ENCODE results near the gene LAIR1.
A peak's percentile ranks its signal among the peaks of the same experiment; 100 is the strongest.
"Not testable (repeated sequence)": the region's sequence is repeated elsewhere in the genome, so short reads cannot be mapped to it uniquely, and the experiment has no call there.

The LAIR1 gene

DNA sequence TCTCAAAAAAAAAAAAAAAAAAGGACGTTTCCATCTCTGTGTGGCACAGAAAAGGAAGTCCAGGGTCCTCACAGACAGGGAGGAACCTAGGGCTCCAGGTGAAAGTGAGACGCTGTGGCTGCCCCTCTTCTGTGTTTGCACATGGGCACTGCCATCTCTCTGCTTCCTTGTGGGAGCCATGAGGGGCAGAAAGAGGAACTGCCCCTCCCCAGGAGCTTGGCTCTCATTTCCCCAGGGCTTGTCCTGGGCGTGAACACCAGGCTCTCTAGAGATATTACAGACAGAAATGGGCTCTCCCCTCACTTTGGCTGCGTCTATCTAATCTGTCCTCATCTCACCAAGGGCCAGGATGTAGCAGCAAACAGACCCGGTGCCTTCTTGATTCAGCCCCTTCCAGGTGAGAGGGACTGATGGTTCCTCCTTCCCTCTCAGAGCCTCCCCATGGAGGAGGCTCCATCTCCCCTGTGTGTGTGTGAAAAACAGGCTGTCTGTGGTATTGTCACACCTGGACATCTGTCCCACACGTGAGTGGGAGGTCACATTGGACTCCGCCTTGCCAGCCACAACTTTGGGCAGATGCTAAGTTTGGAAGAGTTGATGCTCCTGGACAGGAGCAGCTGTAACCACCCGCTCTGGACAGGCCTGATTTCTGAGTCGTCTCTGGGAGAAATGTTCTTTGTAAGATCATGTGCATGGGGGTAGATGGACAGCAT, 24.9 kb downstream of the LAIR1 start:
- no peak for DNase-seq

DNA sequence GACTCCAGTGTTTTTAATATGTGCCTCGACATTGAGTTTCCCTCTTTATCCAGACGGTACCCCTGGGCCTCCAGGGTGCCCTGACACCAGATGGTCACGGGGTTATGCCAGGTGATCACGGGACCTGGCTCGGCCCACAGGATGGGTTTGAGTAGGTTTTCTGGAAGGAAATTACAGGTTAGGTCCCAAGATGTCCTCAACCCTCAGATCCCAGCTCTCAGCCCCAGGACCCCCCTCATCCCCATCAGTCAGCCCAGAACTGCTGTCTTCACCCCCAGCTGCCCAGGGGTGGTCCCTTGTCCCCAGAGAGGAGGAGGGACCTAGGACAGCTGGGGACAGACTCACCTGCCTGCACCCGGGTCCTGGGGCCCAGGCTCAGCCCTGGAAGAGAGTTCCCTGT, 26.2 kb downstream of the LAIR1 start:
- no peak for DNase-seq

DNA sequence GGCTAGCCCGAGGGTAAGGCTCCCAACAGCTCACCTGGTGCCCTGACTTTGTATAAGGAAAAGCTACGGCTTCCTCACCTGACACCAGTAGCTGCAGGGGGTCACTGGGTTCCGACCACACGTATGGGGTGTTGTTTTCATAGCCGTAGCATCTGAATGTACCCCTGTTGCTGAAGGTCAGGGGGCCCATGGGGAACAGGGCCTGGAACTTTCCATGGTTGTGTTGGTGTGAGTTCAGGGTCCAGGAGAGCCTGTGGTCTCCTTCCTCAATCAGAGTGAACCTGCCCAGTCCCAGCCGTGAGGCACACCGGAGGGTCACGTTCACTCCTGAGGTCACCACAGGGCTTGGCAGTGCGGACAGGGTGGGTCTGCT, 26.9 kb downstream of the LAIR1 start:
- no peak for DNase-seq

DNA sequence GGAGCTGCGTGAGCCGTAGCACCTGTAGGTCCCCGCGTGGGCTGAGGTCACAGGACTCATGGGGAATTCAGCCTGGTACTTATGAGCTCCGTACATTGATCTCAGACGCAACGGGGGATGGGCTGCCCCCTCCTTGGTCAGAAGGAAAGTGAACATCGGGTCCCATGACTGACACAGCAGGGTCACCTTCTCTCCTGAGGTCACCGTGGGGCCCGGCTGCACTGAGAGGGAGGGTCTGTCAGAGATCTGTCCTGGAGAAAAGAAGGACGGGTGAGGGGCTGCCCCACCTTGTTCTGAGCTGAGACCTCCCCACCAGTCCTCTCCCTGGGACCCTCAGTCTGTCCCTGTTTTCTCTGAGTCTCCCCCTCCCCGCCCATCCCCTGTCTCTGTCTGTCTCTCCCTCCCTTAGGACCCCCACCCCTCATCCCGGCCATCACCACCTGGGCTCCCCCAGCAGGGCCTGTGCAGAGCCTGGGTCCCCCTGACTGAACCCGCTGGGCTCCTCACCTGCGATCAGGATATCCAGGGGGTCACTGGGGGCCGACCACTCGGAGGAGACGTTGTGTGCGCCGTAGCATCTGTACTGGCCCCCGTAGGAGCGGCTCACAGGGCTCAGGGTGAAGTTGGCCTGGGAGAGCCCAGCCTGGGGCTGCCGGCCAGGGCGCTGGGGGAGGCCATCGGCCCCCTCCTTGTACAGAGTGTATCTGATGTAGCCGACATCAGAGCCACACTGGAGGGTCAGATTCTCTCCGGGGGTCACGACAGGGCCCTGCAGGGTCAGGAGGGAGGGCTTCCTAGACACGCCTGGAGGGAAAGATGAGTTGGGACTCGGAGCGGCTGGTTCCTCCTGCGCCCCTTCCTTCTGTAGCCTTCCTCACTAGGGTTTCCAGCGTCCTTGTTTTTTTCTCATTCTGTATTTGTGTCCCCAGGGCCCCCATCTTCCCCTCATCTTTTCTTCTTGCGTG, 27.6 kb downstream of the LAIR1 start:
- no peak for DNase-seq

DNA sequence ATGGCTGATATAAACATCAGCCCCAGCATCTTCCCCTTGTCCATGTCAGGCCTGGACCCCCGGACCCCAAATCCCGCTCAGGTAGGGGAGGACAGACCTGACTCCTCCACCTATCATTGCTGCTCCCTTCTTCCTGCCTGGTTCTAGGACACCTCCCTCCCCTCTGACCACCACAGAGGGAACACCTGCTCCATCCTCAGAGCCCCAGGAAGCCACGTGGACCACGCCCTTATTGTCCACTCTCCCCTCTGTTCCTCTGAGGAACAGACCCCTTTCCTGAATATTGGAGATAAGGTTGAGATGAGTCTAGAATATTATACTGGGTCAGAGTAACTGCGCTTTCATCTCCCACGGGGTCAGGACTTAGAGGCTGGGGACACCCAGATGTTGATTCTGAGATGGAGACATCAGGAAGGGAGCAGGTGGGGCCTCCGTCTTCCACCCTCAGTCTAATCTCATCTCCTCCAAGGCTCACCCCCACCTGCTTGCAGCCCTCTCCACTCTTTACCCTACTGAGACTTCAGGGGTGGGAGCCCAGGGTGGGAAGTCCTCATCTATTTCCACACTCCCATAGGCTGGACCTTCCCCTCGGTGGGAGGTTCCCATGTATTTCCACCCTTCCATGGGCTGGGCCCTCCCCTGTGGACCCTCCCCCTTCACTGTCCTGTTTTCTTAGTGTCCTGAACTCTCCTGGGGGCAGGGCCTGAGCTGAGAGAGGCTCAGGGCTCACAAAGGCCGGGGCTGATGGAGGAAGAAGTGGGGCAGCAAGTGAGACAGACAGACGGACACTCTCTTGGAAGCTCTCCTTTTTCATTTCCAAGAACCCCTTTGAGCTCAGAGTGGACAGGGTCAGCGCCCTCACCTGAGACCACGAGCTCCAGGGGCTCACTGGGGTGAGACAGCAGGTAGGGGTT, 28.5 kb downstream of the LAIR1 start:
- no peak for DNase-seq

DNA sequence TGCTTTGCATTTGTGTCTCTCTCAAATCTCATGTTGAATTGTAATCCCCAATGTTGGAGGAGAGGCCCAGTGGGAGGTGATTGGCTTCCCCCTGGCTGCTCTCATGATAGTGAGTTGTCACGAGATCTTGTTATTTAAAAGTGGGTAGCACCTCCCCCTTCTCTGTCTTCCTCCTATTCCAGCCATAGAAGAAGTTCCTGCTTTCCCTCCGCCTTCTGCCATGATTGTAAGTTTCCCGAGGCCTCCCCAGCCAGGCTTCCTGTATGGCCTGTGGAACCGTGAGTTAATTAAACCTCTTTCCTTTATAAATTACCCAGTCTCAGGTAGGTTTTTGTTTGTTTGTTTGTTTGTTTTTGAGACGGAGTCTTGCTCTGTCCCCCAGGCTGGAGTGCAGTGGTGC, 29.6 kb downstream of the LAIR1 start:
- no peak for DNase-seq

DNA sequence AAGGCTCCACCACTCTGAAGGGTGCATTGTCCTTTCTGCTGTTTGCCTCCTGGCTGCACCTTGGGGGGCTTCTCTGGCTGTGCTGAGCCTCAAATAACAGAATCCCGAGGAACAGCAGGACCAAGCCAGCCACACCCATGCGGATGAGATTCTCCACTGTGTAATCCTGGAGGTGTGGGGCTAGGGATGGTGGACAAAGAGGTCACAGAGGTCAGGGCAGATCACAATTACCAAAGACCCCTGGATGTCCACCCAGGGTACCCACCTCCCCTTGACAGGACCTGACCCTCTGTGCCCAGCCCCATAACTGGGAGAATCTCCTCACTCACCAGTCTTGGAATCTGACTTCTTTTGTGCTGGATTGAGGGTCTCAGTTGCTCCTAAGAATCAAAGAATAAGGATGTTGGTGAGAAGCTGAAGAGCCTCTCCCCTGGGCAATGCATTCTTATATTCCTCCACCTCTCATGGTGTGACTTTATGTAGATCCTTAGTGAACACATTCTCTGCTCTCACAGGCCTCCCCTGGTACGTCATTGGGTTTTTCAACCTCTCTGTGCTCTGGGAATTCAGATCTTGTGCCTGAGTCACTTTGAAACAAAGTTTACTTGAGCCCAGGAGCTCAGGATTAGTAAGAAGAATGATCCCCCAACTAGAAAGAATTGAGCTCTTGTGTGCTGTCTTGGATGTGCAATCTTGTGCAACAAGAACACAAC, 31.0 kb downstream of the LAIR1 start:
- no peak for DNase-seq

DNA sequence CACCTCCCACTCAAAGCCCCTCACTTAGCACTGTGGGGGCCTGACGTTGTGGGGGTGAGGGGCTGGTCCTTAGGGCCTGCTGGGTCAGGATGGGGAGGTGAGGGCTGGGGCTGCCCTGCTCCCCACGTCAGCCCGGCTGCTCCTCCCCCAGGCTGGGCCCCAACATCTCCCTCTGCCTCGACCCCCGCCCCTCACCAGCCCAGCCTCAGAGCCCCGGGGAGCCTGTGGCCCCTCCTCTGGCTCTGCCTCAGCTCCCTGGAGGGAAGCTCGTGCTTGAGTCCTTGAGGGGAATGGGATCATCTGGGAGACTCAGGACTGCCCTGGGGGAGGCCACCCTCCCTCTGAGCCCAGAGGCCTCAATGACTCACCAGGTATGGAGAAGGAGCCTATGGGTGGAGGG, 32.6 kb downstream of the LAIR1 start:
- no peak for DNase-seq

DNA sequence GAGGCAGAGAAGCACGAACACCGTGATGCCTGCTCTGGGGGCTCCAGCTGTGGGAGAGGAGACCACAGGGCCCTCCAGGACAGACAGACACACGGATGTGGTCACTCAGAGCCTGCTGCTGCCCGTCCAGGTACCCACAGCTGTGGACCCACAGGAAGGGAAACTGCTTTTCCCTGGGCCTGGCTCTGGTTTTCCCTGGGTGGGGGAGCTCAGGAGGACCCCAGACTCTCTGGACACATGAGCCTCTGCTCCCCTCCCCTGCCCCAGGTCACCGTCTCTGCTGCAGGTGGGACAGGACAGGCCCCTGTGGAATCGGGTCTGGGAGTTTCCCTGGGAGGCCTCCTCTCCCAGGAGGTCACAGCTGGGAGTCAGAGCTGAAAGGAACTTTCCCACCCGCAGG, 33.1 kb downstream of the LAIR1 start:
- DNase-seq, result no peak

DNA sequence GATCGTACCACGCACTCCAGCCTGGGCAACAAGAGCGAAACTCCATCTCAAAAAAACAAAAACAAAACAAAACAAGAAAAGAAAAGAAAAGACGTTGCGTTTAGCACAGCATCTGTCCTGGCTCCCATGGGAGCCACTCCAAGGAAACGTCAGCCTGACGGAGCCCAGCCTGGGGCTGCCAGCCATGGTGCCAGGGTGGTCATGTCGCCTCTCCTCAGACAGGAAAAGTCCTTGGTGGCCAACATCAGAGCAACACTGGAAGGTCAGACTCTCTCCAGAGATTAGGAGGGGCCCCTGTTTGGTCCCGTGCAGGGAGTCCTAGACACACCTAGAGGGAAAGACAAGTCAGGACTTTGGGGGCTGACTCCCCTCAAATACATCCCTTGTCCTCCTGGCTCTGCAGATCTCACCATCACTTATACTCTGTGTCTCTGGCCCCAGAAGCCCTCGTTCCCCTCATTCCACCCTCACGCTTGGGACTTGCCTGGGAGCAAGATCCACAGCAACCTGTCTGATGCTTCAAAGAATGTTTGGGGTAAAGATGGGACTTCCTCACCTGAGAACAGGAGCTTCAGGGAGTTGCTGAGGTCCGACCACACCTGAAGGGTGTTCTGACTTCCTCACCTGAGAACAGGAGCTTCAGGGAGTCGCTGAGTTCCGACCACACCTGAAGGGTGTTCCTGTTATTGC, 35.1 kb downstream of the LAIR1 start:
- no peak for DNase-seq

DNA sequence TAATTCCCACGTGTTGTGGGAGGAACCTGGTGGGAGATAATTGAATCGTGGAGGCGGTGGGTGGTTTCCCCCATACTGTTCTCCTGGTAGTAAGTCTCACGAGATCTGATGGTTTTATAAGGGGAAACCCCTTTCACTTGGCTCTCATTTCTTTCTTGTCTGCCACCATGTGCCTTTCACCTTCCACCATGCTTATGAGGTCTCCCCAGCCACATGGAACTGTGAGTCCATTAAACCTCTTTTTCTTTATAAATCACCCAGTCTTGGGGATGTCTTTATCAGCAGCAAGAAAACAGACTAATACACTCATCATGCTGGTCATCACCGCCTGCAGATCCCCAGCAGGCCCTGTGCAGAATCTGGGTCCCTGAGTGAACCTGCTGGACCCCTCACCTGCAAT, 36.0 kb downstream of the LAIR1 start:
- DNase-seq, result not testable (repeated sequence)

DNA sequence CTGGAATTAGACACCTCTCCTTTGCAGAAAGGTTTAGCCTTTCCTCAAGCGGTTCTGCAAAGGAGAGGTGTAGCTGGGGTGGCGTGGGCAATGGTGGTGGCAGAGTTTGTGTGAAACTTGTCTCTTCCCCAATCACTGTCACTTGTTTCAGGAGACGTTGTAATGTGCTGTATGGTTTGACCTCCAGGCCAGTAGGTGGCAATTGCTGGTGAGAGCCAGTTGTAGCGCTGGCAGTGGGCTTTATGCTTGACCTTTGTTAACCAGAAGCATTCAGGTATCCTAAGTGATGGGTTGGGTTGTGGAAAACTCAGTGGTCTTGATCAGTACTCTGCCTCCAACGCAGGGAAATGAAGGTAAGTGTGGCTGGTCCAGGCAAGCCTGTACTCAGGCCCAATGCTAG, 39.1 kb downstream of the LAIR1 start:
- no peak for DNase-seq

DNA sequence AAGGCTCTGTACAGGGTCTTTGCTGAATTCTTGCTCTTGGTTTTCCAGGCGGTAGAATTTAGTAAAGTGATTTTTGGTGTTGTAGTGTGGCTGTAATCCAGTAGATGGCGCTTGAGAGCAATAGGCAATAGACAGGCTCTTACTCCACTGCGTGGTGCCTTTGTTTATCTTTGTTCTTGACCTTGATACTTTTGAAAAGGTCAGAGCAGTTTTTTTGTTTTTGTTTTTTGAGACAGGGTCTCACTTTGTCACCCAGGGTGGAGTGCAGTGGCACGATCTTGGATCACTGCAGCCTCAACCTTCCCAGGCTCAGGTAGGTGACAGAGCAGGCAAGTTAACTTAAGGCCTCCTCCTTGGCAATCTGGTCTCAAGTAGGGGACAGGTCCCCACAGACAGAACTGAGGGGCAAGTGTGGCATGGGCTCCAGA, 39.5 kb downstream of the LAIR1 start:
- DNase-seq, result peak; percentile 14

DNA sequence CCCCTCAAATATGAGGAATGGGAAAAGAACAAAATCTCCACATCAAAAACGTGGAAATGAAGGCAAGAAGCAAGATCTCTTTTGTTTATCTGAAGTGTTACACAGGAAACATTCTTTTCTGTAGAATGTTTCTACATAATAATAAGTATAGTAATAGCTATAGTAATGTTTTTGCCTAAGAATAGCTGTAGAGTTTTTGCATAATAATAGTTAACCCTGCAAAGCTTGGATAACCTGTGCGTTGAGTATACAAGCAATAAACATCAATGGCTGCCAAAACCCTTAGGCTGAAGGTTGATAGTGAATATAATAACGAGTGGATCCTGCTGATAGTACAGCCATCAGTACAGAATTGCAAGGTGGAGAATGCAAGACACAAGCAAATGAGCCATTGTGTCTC, 40.7 kb downstream of the LAIR1 start:
- no peak for DNase-seq

DNA sequence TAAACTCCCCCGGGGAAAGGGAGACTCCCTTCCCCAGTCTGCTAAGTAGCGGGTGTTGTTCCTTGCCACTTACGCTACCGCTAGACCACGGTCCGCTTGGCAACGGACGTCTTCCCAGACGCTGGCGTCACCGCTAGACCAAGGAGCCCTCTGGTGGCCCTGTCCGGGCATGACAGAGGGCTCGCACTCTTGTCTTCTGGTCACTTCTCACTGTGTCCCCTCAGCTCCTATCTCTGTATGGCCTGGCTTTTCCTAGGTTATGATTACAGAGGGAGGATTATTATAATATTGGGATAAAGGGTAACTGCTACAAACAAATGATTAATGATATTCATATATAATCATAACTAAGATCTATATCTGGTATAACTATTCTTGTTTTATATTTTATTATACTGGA, 41.8 kb downstream of the LAIR1 start:
- DNase-seq, result not testable (repeated sequence)

DNA sequence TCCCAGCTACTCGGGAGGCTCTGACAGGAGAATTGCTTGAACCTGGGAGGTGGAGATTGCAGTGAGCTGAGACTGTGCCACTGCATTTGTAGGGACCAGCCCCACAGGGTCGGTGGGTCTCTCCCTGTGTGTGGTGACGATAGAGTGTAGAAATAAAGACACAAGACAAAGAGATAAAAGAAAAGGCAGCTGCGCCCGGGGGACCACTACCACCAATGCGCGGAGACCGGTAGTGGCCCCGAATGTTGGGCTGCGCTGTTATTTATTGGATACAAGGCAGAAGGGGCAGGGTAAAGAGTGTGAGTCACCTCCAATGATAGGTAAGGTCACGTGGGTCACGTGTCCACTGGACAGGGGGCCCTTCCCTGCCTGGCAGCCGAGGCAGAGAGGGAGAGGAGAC, 42.4 kb downstream of the LAIR1 start:
- not testable (repeated sequence) for DNase-seq

DNA sequence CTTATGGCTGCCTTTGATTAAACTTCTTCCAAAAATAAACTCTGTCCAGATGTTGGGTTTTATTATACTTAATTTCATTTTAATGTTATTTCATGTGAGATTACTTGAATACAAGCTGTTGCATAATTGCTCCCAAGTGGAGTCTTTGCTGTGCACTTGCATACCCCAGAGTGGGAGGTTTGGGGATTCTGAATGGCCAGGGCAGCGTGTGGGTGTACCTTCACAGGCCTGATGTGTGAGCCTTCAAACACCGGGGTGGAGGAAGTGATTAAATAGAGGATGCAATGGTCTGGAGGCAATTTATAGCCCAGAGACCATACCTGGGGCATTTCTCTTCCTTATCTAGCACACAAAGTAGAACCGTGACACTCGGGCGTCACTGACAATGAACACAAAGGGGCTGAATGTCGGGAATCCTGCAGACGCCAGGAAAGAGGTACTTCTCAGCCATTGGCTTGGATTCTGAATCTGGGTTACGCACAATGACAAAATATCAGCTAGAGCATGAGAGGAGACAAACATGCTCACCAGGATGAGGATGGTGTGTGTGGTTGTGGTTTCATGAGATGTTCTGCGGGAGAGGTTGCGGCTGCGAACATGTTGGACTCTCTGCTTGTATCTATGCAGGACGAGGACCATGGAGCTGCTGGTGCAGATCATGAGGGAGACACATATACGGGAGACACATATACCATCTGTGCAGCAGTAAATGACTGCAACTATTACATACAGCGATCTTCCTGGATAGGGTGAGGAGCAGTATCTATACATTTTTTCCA, 44.6 kb downstream of the LAIR1 start:
- no peak for DNase-seq

DNA sequence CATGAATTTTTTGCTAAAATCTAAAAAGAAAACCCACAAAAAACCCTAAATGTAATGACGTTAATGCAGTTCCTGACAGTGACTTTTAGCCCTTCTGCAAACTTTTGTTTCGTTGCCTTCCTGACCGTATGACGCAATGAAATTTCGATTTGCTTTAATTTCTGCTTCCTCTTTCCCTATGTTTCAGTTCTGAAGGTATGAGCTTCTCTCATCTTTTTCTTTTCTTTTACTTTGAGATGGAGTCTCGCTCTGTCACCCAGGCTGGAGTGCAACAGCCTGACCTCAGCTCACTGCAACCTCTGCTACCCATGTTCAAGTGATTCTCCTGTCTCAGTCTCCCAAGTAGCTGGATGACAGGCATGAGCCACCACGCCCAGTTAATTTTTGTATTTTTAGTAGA, 45.7 kb downstream of the LAIR1 start:
- DNase-seq, result no peak

DNA sequence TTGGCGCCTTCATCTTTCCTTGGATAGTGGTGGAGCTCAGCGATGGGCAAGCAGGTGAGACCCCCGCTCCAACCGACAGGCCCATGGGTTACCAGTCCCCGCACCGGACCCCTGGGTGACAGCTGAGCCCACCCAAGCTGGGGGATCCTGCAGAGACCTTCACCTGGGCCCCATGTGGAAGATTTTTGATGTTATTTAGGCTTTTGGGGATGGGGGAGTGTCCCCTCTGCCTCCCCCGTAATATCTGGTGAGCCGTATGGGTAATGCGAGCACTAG, 46.8 kb downstream of the LAIR1 start:
- DNase-seq, result no peak

DNA sequence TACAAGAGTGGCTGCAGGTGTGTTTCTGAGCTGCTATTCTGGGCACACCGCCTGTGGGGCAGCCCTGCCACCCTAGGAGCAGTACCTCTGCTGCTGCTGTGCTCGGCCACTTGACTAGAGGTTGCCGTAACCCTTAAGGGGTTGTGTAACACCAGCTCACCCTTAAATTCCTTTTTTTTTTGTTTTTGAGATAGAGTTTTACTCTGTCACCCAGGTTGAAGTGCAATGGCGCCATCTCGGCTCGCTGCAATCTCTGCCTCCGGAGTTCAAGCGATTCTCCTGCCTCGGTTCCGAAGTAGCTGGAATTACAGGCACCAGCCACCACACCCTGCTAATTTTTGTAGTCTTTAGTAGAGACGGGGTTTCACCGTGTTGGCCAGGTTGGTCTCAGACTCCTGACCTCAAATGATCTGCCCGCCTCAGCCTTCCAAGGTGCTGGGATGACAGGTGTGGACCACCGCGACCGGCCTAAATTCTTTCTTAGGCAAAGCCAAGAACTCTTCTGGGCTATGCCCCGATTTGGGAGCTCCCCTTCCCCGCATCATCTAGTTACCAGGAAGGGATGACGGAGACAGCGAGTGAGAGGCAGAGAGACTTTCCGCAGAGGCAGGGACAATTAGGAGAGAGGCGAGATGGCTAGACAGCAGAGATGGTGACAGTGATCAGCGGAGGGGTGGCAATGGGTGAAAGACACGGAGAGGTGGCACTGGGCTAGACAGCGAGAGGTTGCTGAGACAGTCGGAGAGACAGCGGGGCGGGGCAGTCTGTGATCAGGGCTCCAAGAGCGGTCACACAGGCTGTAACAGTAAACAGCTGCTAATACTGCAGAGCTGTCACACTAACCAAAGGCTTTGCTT, 47.4 kb downstream of the LAIR1 start:
- DNase-seq, result no peak
